ENCODE measurements around the gene PLEKHA5.

PLEKHA5 gene

GRCh38 chr12:19121449-19122018 is 8.0 kb upstream of the PLEKHA5 start:
- H3K27ac ChIP-seq (ENCODE audit: low read depth, low read length) = no peak overlapping the region
- no peaks in the 10 kb centered on the region for H3K9me2 ChIP-seq (replicated peaks; ENCODE audit: control insufficient read depth, low read length)
- TF ChIP-seq EZH2phosphoT487 (IDR thresholded peaks at IDR 0.05; ENCODE audit: borderline replicate concordance, low read length) (no peak), CTCF (IDR thresholded peaks at IDR 0.05; ENCODE audit: low read depth, low read length, poor library complexity, severe bottlenecking) (no peak)
- no peaks in the 10 kb centered on the region for H4K20me1 ChIP-seq (ENCODE audit: control insufficient read depth, insufficient read depth, low read depth, low read length)
- no peaks in the 10 kb centered on the region for H3K36me3 ChIP-seq (ENCODE audit: control insufficient read depth, low read length)
- H3K9me3 ChIP-seq (ENCODE audit: control insufficient read depth, insufficient read depth, low read length) = no peaks in the 10 kb centered on the region; the same call in 1 of the 2 replicates
- no peaks in the 10 kb centered on the region for H3K79me2 ChIP-seq (ENCODE audit: control insufficient read depth, low read length)
- H3F3A ChIP-seq (ENCODE audit: control insufficient read depth, insufficient read depth) = no peaks in the 10 kb centered on the region
- H3K4me1 ChIP-seq (ENCODE audit: control insufficient read depth, low read length) = no peaks in the 10 kb centered on the region
- H3K27me3 ChIP-seq (ENCODE audit: control insufficient read depth, low read length) = no peaks in the 10 kb centered on the region
- no peak overlapping the region for H3K4me3 ChIP-seq (ENCODE audit: low read length)
- no peak overlapping the region for H3K4me2 ChIP-seq (ENCODE audit: low read length)

GRCh38 chr12:19125325-19125724 is 4.2 kb upstream of the PLEKHA5 start:
- Histone ChIP-seq H3F3A (ENCODE audit: control insufficient read depth, insufficient read depth) (peaks cover 13% of the 10 kb centered on the region), H3K4me3 (ENCODE audit: low read length) (no peak overlapping the region), H3K4me1 (ENCODE audit: control insufficient read depth, low read length) (peaks cover 3% of the 10 kb centered on the region; the same call in 1 of the 2 replicates), H3K9me3 (ENCODE audit: control insufficient read depth, insufficient read depth, low read length) (peaks cover 18% of the 10 kb centered on the region), H3K27me3 (ENCODE audit: control insufficient read depth, low read length) (no peaks in the 10 kb centered on the region), H4K20me1 (ENCODE audit: control insufficient read depth, insufficient read depth, low read depth, low read length) (no peaks in the 10 kb centered on the region), H3K79me2 (ENCODE audit: control insufficient read depth, low read length) (no peaks in the 10 kb centered on the region; the same call in 1 of the 2 replicates), H3K36me3 (ENCODE audit: control insufficient read depth, low read length) (no peaks in the 10 kb centered on the region), H3K4me2 (ENCODE audit: low read length) (no peak overlapping the region), H3K27ac (ENCODE audit: low read depth, low read length) (no peak overlapping the region), H3K9me2 (replicated peaks; ENCODE audit: control insufficient read depth, low read length) (no peaks in the 10 kb centered on the region)
- TF ChIP-seq CTCF (IDR thresholded peaks at IDR 0.05; ENCODE audit: low read depth, low read length, poor library complexity, severe bottlenecking) (no peak), EZH2phosphoT487 (IDR thresholded peaks at IDR 0.05; ENCODE audit: borderline replicate concordance, low read length) (no peak)

- TF ChIP-seq CTCF (IDR thresholded peaks at IDR 0.05; ENCODE audit: low read depth, low read length, poor library complexity, severe bottlenecking) = no peak
- no peak for TF ChIP-seq EZH2phosphoT487 (IDR thresholded peaks at IDR 0.05; ENCODE audit: borderline replicate concordance, low read length)
- Histone ChIP-seq H3K27me3 (ENCODE audit: control insufficient read depth, low read length) (no peaks in the 10 kb centered on the region), H4K20me1 (ENCODE audit: control insufficient read depth, insufficient read depth, low read depth, low read length) (no peaks in the 10 kb centered on the region), H3K4me2 (ENCODE audit: low read length) (no peak overlapping the region), H3K4me3 (ENCODE audit: low read length) (no peak overlapping the region), H3K9me2 (replicated peaks; ENCODE audit: control insufficient read depth, low read length) (no peaks in the 10 kb centered on the region), H3K9me3 (ENCODE audit: control insufficient read depth, insufficient read depth, low read length) (peaks cover 18% of the 10 kb centered on the region), H3K27ac (ENCODE audit: low read depth, low read length) (no peak overlapping the region), H3K79me2 (ENCODE audit: control insufficient read depth, low read length) (peaks cover 18% of the 10 kb centered on the region), H3K36me3 (ENCODE audit: control insufficient read depth, low read length) (no peaks in the 10 kb centered on the region), H3F3A (ENCODE audit: control insufficient read depth, insufficient read depth) (peaks cover 13% of the 10 kb centered on the region), H3K4me1 (ENCODE audit: control insufficient read depth, low read length) (peaks cover 10% of the 10 kb centered on the region; the same call in 1 of the 2 replicates)
Observed at GRCh38 chr12:19127270-19127669, 2.3 kb upstream of the PLEKHA5 start.
